ENCODE measurements around the gene DEPP1.

DEPP1 gene

DNA sequence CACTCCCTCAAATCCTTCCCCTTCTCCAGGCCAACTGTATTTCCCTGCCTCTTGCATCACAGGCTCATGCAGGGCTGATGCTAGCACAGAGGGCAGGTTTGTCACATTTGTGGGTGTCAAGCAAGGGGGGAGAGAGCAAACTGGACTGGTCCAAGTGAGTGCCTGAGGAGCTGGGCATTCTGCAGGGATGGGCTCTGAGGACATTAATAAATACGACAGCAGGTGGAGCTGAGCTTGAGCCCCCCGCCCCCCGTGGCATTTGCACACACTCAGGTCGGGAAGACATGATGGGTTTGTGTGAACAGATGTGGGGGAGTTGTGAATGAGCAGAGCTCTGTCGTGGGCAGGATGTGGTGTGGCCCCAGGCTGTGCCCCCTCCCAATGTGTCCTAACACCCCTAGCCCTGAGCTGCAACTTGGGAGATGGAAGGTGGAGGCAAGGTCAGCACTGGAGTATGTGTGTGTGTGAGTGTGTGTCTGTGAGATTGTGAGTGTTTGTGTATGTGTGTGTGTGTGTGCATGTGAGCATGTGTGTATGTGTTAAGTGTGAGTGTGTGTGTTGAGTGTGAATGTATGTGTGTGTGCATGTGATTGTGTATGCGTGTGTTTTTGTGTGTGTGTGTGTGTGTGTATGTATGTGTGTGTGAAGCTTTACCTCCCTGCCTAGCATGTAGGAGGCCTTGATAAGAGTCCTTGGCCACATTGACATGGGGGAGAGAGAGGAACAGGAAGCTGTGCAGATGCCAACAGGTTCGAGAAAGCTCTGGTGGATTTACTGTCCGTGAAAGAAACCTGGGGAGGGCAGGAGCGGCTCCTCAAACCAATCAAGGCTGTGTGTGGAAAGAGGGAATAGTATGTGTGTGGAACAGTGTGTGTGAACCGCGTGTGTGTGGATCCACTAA lies 9.9 kb downstream of the DEPP1 start:
- in situ Hi-C loops (cut with MboI; ENCODE audit: low sequenced_read_pairs), result loop anchor here (25.0 kb wide), 1 partner anchor 1556 kb away; the partner anchor contains the start of gene HNRNPF

DNA sequence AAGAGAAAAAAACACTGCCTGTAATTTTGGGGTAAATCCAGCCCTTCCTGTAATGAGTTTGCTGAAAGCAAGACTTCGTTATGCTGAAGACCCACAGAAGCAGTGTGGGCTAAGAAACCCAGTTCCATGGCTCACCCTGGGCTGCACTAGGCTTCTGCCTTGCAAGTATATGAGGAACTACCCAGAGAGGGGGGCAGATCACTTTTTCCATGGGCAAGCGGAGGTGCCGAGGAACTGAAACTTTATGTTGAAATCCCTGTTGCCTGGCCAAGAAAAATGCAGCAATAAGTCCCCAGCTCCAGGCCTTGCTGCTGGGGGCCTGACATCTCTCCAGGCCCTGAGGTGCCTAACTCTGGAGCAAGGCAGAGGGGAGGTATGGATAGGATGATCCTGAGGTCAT lies 10.5 kb downstream of the DEPP1 start:
- in situ Hi-C loops (cut with MboI; ENCODE audit: low sequenced_read_pairs), result loop anchor here (25.0 kb wide), 1 partner anchor 1556 kb away; the partner anchor contains the start of gene HNRNPF

DNA sequence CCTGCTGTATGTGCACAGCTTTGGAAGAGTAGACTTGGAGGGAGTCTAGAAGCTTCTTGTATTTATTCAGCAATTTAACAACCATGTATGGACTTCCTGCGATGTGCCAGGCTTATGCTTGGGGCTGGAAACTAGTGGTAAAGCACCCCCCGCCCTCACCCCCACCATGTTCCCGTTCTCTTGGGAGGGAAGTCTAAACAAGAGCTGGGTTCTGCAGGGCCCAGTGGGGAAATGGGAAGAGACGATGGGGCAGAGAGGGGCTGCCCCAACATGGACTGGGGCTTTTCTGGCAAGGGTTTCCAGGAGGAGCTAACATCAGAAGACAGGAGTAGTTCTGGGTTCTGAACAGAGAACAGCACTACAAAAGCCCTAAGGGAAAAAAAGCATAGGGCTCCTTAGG lies 11.0 kb downstream of the DEPP1 start:
- in situ Hi-C loops (cut with MboI; ENCODE audit: low sequenced_read_pairs), result loop anchor here (25.0 kb wide), 1 partner anchor 1555 kb away; the partner anchor contains the start of gene HNRNPF

DNA sequence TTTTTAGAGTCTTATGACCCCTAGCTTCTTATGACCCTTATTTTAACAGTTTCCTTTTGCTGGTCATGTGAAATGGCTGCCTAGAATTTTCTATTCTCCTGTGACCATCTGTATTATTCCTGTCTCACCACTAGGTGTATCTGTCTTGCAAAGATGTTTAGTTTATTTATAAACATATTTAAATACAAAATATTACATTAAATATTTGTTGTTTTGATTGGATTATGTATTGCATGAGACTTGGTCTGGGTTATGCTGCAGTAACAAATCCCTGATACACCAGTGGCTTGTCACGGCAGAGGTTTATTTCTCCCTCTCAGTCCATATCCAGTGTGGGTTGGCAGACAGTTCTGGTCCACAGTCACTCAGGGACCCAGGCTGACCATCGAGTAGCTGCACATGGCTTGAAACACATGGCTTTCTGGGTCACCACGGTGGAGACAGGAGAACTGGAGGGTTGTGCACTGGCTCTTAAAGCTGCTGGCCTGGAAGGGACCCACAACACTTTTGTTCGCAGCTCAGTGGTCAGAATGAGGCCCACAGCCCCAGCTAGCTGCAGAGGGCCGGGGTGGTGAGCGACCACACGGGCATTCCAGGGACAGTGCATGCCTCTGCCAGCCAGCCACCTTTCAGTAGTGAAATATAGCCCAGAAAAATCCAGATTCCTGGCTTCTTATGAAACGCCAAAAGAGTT lies 11.6 kb downstream of the DEPP1 start:
- in situ Hi-C loops (cut with MboI; ENCODE audit: low sequenced_read_pairs), result loop anchor here (25.0 kb wide), 1 partner anchor 1555 kb away; the partner anchor contains the start of gene HNRNPF

DNA sequence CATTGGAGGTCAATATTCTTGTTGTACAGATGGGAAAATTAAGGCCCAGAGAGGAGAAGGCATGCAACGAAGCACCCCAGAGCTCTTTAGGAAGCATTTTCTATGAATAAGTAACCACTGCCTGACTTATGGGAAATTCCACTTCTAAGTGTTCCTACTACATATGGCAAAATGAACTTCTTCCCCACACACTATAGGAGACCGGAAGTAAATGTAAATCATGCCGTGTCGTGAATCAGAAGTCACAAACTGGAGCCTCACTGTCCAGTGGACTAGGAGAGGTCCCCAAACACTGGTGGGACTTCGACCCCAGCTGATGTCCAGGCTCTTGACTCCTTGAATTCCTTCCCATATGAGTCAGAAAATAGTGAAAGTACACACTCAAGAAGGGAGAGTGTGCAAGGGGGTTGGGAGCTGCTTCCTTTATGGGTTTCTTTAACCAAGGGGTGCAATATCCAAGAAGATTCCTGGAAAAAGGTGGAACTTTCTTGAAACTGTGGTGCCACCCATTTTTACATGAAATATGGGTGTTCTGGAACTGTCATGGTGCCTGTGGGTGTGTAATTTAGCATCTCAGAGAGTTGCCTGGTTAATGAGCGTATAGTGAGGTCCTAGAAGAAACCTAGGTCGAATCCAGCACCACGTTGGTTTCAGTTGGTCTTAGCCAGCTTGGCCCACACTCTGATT lies 12.3 kb downstream of the DEPP1 start:
- in situ Hi-C loops (cut with MboI; ENCODE audit: low sequenced_read_pairs), result loop anchor here (25.0 kb wide), 1 partner anchor 1554 kb away; the partner anchor contains the start of gene HNRNPF

DNA sequence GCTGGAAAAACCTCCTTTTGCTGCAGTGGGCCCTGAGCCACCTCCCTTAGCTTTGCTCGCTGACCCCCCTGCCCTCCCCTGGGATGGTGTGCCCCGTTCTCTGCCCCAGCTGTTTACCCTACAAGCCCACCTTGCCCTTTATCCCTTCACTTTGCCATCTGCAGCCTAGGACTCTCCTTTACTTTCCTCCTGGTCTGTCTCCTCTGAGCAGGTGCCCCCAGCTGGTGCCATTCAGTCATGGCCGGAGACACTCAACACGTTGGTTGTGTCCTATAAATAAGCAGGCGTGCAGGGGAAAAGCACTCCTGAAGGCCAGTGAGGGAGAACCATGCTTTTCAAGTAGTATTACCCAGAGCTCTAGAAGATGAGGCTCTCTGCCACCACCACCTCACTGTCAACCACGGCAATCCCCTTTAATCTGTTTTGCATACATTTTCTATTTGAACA lies 12.9 kb downstream of the DEPP1 start:
- in situ Hi-C loops (cut with MboI; ENCODE audit: low sequenced_read_pairs), result loop anchor here (25.0 kb wide), 1 partner anchor 1553 kb away; the partner anchor contains the start of gene HNRNPF

DNA sequence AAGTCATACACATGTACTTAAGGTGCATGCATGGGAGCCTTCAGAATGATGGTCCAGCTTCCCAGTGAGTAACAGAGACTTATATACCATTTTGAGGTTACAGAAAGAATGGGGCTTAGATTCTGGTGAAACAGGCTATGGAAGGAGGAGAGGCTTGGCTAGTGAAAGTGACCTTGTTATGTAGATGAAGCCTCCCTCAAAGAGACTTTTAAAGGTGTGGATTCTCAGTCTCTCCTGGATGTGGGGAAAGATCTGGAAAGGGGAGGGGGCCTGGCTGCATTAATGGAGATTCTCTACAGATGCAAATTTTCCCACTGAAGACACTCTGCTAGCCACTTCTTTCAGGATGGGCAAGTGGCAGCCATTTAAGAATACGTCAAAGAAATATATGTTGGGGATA lies 13.5 kb downstream of the DEPP1 start:
- in situ Hi-C loops (cut with MboI; ENCODE audit: low sequenced_read_pairs), result loop anchor here (25.0 kb wide), 1 partner anchor 1553 kb away; the partner anchor contains the start of gene HNRNPF

DNA sequence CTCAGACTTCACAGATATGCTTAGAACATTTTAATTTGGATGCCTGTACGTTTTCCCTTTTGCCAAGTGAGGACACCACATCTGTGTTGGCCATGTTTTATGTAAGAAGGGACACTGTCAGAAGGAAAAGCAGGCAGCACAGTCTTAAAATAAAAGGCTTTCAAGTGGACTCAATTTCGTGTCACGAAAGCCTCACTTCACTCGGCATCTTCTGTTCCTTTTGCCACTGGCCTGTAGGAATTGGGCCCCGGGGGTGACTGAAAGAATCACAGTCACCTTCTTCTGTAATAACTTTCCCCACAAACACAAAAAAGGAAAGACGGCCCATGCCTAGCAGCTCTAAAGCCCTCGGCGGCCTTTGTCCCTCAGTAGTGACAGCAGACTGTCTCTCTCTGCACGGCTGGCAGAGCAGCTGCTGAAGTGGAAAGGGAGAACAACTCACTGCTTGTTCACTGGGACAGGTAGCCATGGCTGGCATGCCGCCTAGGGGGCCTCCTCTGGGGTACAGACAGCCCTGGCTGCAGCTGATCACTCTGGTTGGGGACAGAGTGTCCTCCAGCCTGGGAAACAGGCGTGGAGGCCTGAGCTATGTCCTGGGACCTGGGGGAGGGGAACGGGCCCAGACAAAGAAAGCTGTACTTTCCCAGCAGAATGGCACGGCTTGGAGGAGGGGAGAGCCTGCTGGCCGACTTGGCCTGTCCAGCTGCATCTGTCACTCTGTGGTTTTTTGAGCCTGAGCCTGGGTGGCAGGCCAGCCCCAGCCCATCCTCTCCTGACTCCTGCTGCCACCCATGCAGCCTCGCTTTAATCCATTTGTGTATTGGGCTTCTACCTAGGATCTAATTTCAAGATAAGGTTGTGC lies 14.6 kb downstream of the DEPP1 start:
- in situ Hi-C loops (cut with MboI; ENCODE audit: low sequenced_read_pairs), result loop anchor here (25.0 kb wide), 1 partner anchor 1552 kb away; the partner anchor contains the start of gene HNRNPF

DNA sequence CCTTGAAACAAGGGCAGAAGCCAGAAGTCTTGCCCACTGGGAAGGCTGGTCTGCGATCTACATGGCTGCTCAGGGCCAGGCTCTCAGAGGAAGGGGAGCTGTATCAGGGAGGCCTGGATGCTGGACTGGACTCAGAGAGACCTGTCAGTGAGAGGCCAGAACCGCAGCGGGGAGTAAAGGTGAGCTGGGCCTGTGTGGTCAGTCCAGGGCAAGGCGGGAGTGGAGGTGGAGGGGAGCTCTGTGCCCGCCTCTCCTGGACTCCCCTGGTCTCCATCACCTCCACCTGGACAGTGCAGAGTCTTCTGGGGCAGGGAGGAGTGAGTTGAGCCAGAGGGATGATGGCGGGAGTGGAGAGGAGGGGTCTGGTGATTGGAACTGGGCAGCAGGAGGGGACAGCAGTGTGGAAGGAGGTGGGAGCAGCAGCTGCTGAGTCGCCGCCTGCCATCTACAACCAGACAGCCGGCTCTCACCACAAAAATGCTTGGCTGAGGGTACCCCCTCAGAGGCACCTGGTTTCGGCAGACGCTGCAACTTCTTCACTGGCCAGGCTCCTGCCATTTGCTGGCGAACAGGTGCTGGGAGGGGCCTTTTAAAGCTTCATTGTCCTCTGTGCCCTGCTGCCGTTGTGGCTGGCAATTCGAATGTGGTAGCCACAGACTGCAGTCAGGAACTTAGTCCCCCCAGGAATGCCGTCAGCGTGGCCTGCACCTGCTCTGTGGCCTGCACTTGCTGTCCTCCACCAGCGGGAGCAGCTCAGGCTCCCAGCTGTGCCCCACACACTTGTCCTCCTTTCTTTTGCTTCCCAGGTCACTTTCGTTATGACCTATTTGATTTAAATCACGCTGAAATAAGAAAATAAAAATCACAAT lies 15.5 kb downstream of the DEPP1 start:
- in situ Hi-C loops (cut with MboI; ENCODE audit: low sequenced_read_pairs), result loop anchor here (25.0 kb wide), 1 partner anchor 1551 kb away; the partner anchor contains the start of gene HNRNPF

DNA sequence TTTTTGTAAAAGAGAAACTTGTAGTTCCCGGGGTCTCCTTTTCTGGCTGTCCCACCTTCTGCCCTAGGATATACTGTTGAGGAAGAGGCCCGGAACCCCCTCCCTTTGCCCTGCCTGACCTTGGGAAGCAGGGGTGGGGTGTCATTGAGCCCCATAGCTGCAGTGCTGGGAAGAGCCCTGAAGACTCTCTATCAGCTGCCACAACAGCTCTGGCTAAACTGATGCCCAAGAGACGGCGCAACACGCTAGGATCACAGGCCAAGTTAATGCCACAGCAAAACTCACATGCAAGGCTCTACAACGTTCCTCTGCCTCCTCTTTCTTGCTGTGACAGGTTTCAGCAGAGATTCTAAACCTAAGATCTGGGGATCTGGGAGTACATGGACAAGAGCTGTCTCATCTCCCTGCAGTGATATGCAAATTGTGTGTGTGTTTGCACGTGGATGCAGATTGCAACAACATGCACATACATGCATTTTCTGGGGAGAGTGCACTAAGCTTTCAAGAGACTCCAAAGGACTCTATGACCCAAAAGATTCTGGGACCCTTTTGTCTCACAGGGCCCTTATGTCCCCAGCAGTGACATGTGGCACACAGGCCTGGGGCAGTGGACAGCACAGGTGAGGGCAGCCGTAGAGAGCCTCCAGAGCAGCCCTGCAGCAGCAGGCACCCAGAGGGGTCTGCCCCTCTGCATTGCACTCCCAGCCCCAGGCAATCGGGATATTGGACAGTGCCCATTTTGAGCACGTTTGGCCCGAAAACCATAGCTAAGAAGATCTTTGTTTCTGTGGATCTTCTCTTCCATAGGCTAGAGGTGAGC lies 16.5 kb downstream of the DEPP1 start:
- in situ Hi-C loops (cut with MboI; ENCODE audit: low sequenced_read_pairs), result loop anchor here (25.0 kb wide), 1 partner anchor 1550 kb away; the partner anchor contains the start of gene HNRNPF

DNA sequence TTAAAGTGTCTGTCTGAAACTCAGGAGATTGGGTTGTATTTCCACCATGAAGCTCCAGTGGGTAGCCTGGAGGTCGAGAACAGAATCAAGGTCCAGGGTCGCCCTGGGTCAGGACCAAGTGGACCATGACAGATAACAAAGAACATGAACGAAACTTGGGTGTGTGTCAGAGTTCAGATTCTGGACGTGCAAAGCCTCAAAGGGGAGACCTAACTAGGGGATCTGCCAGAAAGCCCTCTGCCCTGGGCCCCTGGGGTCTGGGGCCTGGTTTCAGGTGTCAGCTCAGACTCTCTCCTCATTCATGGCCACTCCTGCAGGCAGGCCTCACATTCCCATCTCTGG lies 17.4 kb downstream of the DEPP1 start:
- in situ Hi-C loops (cut with MboI; ENCODE audit: low sequenced_read_pairs), result loop anchor here (25.0 kb wide), 1 partner anchor 1549 kb away; the partner anchor contains the start of gene HNRNPF

DNA sequence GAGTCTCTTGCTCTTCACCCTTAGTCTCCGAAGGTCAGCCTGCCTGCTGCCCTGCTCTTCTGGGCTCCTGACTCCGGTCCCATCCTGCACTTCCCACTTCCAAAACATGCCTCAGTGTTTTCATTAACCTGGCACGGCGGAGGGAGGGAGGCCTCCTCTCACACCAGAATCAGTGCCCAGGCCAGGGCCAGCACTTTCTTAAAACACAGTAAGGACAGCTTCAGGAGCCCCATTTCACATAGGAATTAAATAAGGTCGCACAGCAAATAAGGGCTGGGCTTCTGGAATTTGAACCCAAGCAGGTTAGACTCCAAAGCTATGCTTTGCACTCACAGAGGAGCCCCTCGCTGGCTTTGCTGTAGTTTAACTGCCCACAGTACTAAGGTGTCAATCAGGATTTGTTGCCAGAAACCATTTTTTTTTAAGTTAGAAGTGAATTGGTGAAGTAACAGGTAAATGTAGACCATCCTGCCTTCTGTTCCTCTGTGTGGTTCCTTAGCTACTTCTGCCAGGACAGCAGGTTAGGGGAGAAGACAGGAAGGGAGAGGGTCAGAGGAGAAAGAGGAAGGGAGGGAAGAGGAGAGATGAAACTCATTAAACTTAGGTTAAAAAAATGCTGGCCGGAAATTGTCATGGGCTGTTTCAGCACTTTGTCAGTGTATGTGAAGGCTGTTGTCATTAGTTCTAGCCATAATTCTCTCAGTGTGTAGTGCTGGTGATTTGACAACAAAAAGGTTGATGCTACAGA lies 18.0 kb downstream of the DEPP1 start:
- in situ Hi-C loops (cut with MboI; ENCODE audit: low sequenced_read_pairs), result loop anchor here (25.0 kb wide), 1 partner anchor 1548 kb away; the partner anchor contains the start of gene HNRNPF

DNA sequence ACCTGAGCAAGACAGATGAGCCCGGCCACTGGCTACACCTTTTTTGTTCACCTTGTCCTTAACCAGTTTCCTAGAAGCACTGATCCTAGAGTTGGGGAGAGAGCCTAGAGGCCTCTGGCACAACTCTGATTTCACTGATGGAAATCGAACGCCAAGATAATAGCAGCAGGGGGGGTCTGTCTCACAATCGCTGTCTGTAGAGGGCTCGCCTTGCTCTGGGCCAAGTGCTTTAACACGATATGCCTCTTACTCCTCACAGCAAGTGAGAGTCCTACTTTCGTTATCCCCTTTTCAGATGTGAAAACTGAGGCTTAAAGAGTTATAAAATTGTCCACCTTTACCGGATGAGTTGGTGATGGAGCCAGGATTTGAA lies 18.5 kb downstream of the DEPP1 start:
- in situ Hi-C loops (cut with MboI; ENCODE audit: low sequenced_read_pairs), result loop anchor here (25.0 kb wide), 1 partner anchor 1548 kb away; the partner anchor contains the start of gene HNRNPF

DNA sequence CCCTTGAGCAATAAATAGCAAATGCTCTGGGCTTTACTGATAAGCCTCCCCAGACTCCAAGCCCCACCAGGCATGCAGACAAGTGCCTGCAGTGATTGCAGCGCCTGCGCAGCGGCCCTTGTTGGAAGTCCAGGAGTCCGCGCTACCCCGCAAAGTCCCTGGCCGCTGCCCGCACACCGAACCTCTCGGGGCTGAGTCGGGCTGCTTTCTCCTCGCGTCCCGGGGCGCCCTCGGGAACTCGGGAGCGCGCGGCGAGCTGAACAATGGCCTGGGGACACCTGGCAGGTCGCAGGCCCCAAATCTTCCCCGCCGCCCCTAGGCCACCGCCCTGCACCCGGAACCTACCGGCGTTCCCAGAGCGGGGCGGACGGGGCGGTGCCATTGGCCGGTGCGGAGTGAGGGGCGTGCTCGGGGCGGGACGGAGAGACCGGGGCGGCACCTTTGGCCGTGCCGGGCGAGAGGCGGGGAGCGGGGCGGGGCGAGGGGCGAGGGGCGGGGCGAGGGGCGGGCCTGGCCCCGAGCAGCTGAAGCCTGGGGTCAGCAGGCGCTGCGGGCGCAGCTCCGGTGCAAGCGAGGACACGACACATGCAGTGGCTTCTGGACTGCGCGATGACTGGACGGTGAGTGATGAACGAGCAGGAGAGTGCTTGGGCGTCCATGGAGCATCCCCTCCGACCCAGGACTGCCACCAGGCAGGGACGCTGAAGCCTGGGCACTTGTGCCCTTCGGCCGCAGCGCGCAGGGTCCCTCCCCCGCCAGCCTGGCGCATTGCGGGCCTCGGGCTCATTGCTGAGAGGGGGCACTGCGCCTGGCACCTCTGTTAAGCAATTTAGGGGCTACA lies 19.1 kb downstream of the DEPP1 start, which contains the start of gene RASSF4:
Gene RASSF4, plus strand, starts transcription at position 556 of the 841 bp plus-strand sequence. CDS start 10,401 bp downstream, outside the sequence.
- in situ Hi-C loops (cut with MboI; ENCODE audit: low sequenced_read_pairs), result loop anchor here (25.0 kb wide), 1 partner anchor 1547 kb away; the partner anchor contains the start of gene HNRNPF

DNA sequence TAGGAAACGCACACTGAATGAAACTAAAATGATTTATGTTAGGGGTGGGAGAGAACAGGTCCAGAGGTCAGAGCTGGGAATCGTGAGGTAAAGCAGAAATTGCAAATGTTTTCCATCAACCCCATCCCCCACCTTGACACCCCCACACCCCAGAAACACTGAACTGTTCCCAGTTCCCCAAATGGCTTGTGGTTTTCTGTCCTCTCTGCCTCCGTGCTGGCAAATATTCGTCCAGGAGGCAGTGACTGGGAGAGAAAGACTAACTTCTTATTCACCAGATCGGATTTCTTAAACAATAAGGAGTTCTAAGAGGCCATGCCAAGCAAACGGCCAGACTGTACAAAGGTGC lies 19.7 kb downstream of the DEPP1 start:
- in situ Hi-C loops (cut with MboI; ENCODE audit: low sequenced_read_pairs), result loop anchor here (25.0 kb wide), 1 partner anchor 1547 kb away; the partner anchor contains the start of gene HNRNPF

Measured in HL-60/S4 (cell line).